ENCODE measurements around the gene GLB1L2.
A peak's percentile ranks its signal among the peaks of the same experiment; 100 is the strongest.

The GLB1L2 gene

GRCh38 chr11:134349109-134349801 is 17.5 kb downstream of the GLB1L2 start:
- DNase-seq (no peak), ATAC-seq (no peak)

GRCh38 chr11:134349802-134350355 is 18.1 kb downstream of the GLB1L2 start:
- ATAC-seq (no peak), DNase-seq (no peak)

- ATAC-seq (no peak), DNase-seq (no peak)
Measured at GRCh38 chr11:134350381-134350780, 18.6 kb downstream of the GLB1L2 start.

GRCh38 chr11:134352111-134352510 is 20.3 kb downstream of the GLB1L2 start:
- ATAC-seq (no peak), DNase-seq (no peak)

GRCh38 chr11:134355136-134355535 is 23.3 kb downstream of the GLB1L2 start:
- ATAC-seq, result no peak
- DNase-seq, result no peak

GRCh38 chr11:134355656-134356055 is 23.9 kb downstream of the GLB1L2 start:
- no peak for DNase-seq
- ATAC-seq, result no peak

- DNase-seq (no peak), ATAC-seq (no peak)
Measured at GRCh38 chr11:134356656-134357544, 25.1 kb downstream of the GLB1L2 start.

- no peak for ATAC-seq
Measured at GRCh38 chr11:134357545-134357839, 25.7 kb downstream of the GLB1L2 start.

GRCh38 chr11:134358165-134358855 is 26.5 kb downstream of the GLB1L2 start:
- DNase-seq (no peak), ATAC-seq (no peak)

More at GRCh38 chr11:134357545-134357839, 25.7 kb downstream of the GLB1L2 start:
- no peak for DNase-seq

- ATAC-seq, result no peak
- DNase-seq, result no peak
Measured at GRCh38 chr11:134358856-134359490, 27.2 kb downstream of the GLB1L2 start.

- DNase-seq (no peak), ATAC-seq (no peak)
Measured at GRCh38 chr11:134359646-134360045, 27.9 kb downstream of the GLB1L2 start.

- peak; percentile 86 for ATAC-seq
- peak; percentile 83 for DNase-seq
Measured at GRCh38 chr11:134360050-134360835, 28.5 kb downstream of the GLB1L2 start.

GRCh38 chr11:134361661-134362060 is 29.9 kb downstream of the GLB1L2 start:
- no peak for DNase-seq
- ATAC-seq, result no peak

- ATAC-seq (no peak), DNase-seq (no peak)
Measured at GRCh38 chr11:134362192-134362901, 30.6 kb downstream of the GLB1L2 start.

- DNase-seq (no peak), ATAC-seq (no peak)
Measured at GRCh38 chr11:134363161-134363560, 31.4 kb downstream of the GLB1L2 start.

- no peak for DNase-seq
Measured at GRCh38 chr11:134363592-134363991, 31.8 kb downstream of the GLB1L2 start.

GRCh38 chr11:134364261-134364660 is 32.5 kb downstream of the GLB1L2 start:
- ATAC-seq (no peak), DNase-seq (no peak)

More at GRCh38 chr11:134363592-134363991, 31.8 kb downstream of the GLB1L2 start:
- no peak for ATAC-seq

- ATAC-seq (no peak), DNase-seq (no peak)
Measured at GRCh38 chr11:134365011-134365925, 33.5 kb downstream of the GLB1L2 start.

- ATAC-seq (no peak), DNase-seq (no peak)
Measured at GRCh38 chr11:134366254-134366653, 34.5 kb downstream of the GLB1L2 start.

- DNase-seq (no peak), ATAC-seq (no peak)
Measured at GRCh38 chr11:134367781-134368180, 36.0 kb downstream of the GLB1L2 start.
